ENCODE data around the gene GSTO1. TPM values are rescaled to one million over a fixed set of nuclear protein-coding genes. Genes with fewer than 3 reads are reported as not detected.

Gene GSTO1
- polyA plus RNA-seq, 1 donor from 2014 or later, result 3.5 TPM

- H3K36me3 ChIP-seq (ENCODE audit: insufficient read depth, low read length), result no peaks in the 10 kb centered on the region
- H3F3A ChIP-seq (ENCODE audit: insufficient read depth, low read length, poor library complexity, severe bottlenecking), result no peaks in the 10 kb centered on the region
- no peak overlapping the region for H3K27ac ChIP-seq (ENCODE audit: low read length)
- H3K4me3 ChIP-seq (ENCODE audit: low read length), result no peak overlapping the region
- no peaks in the 10 kb centered on the region for H4K20me1 ChIP-seq (ENCODE audit: insufficient read depth)
- H3K79me2 ChIP-seq (replicated peaks; ENCODE audit: insufficient read depth, low read length), result no peaks in the 10 kb centered on the region
- H2AFZ ChIP-seq (ENCODE audit: low read depth, low read length), result no peak overlapping the region
- peaks cover 33% of the 10 kb centered on the region for H3K27me3 ChIP-seq (ENCODE audit: insufficient read depth, low read depth, low read length)
- H3K9ac ChIP-seq (ENCODE audit: low read length), result no peak overlapping the region
- H3K4me2 ChIP-seq (ENCODE audit: low read length), result no peak overlapping the region
- H3K9me3 ChIP-seq (ENCODE audit: low read length), result no peaks in the 10 kb centered on the region
- no peaks in the 10 kb centered on the region for H3K9me2 ChIP-seq (ENCODE audit: insufficient read depth, low read length)
- TF ChIP-seq TAF1 (IDR thresholded peaks at IDR 0.05; ENCODE audit: low read depth) (no peak), MXI1 (conservative IDR thresholded peaks at IDR 0.05; ENCODE audit: poor library complexity, severe bottlenecking) (no peak), RAD21 (conservative IDR thresholded peaks at IDR 0.05) (no peak), POLR2AphosphoS5 (IDR thresholded peaks at IDR 0.05) (no peak)
- TF ChIP-seq, protein P1, sequence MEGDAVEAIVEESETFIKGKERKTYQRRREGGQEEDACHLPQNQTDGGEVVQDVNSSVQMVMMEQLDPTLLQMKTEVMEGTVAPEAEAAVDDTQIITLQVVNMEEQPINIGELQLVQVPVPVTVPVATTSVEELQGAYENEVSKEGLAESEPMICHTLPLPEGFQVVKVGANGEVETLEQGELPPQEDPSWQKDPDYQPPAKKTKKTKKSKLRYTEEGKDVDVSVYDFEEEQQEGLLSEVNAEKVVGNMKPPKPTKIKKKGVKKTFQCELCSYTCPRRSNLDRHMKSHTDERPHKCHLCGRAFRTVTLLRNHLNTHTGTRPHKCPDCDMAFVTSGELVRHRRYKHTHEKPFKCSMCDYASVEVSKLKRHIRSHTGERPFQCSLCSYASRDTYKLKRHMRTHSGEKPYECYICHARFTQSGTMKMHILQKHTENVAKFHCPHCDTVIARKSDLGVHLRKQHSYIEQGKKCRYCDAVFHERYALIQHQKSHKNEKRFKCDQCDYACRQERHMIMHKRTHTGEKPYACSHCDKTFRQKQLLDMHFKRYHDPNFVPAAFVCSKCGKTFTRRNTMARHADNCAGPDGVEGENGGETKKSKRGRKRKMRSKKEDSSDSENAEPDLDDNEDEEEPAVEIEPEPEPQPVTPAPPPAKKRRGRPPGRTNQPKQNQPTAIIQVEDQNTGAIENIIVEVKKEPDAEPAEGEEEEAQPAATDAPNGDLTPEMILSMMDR (IDR thresholded peaks at IDR 0.05; ENCODE audit: poor library complexity, severe bottlenecking), result no peak
These were observed 2.5 kb downstream of the GSTO1 start for GRCh38 chr10:104257235-104257634.

DNA sequence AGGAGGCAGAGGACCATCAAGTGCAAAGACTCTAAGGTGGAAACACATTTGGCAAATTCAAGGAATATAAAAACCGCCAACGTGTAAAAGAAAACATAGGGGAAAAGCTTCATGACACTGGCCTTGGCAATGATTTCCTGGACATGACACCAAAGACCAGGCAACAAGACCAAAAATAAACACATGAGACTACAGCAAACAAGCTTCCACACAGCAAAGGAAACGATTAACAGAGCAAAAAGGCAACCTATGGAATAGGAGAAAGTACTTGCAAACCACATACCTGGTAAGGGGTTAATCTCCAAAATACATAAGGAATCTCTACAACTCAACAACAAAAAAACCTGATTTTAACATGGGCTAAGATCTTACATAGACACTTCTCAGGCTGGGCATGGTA is 3.5 kb downstream of the GSTO1 start:
- H3K36me3 ChIP-seq (ENCODE audit: insufficient read depth, low read length), result no peaks in the 10 kb centered on the region
- H4K20me1 ChIP-seq (ENCODE audit: insufficient read depth), result no peaks in the 10 kb centered on the region
- no peaks in the 10 kb centered on the region for H3K79me2 ChIP-seq (replicated peaks; ENCODE audit: insufficient read depth, low read length)
- H3K9me2 ChIP-seq (ENCODE audit: insufficient read depth, low read length), result no peaks in the 10 kb centered on the region
- no peak for TF ChIP-seq EP300 (conservative IDR thresholded peaks at IDR 0.05; ENCODE audit: poor library complexity, severe bottlenecking)
- TF ChIP-seq, protein P1 (IDR thresholded peaks at IDR 0.05; ENCODE audit: poor library complexity, severe bottlenecking), result no peak
- TF ChIP-seq SMC3 (conservative IDR thresholded peaks at IDR 0.05; ENCODE audit: poor library complexity), result no peak
- TF ChIP-seq RAD21 (conservative IDR thresholded peaks at IDR 0.05), result no peak
- TF ChIP-seq POLR2AphosphoS5 (IDR thresholded peaks at IDR 0.05), result no peak
- no peaks in the 10 kb centered on the region for H3K9me3 ChIP-seq (ENCODE audit: low read length)
- no peak overlapping the region for H3K27ac ChIP-seq (ENCODE audit: low read length)
- H3K4me2 ChIP-seq (ENCODE audit: low read length), result no peak overlapping the region
- no peaks in the 10 kb centered on the region for H3F3A ChIP-seq (ENCODE audit: insufficient read depth, low read length, poor library complexity, severe bottlenecking)
- peaks cover 30% of the 10 kb centered on the region for H3K27me3 ChIP-seq (ENCODE audit: insufficient read depth, low read depth, low read length)
- no peak overlapping the region for H3K9ac ChIP-seq (ENCODE audit: low read length)
- no peak overlapping the region for H2AFZ ChIP-seq (ENCODE audit: low read depth, low read length)
- H3K4me3 ChIP-seq (ENCODE audit: low read length), result no peak overlapping the region

DNA sequence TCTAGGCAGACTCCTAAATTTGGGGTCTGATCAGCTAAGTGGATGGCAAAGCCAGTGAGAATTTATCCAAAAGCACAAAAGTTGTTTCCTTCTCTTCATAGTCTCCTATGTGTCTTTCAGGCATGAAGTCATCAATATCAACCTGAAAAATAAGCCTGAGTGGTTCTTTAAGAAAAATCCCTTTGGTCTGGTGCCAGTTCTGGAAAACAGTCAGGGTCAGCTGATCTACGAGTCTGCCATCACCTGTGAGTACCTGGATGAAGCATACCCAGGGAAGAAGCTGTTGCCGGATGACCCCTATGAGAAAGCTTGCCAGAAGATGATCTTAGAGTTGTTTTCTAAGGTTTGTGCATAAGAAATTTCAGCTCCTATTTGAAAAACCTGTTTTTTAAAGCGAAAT is 4.8 kb downstream of the GSTO1 start:
- Histone ChIP-seq H3K4me2 (ENCODE audit: low read length) (no peak overlapping the region), H3K79me2 (replicated peaks; ENCODE audit: insufficient read depth, low read length) (no peaks in the 10 kb centered on the region), H3K36me3 (ENCODE audit: insufficient read depth, low read length) (no peaks in the 10 kb centered on the region), H2AFZ (ENCODE audit: low read depth, low read length) (no peak overlapping the region), H3K9ac (ENCODE audit: low read length) (no peak overlapping the region), H3K4me3 (ENCODE audit: low read length) (no peak overlapping the region), H4K20me1 (ENCODE audit: insufficient read depth) (no peaks in the 10 kb centered on the region), H3K9me2 (ENCODE audit: insufficient read depth, low read length) (no peaks in the 10 kb centered on the region), H3F3A (ENCODE audit: insufficient read depth, low read length, poor library complexity, severe bottlenecking) (no peaks in the 10 kb centered on the region), H3K9me3 (ENCODE audit: low read length) (no peaks in the 10 kb centered on the region), H3K27ac (ENCODE audit: low read length) (no peak overlapping the region), H3K27me3 (ENCODE audit: insufficient read depth, low read depth, low read length) (peaks cover 19% of the 10 kb centered on the region)
- TF ChIP-seq EZH2 (IDR thresholded peaks at IDR 0.05; ENCODE audit: borderline replicate concordance, insufficient read depth, low read length, poor library complexity, severe bottlenecking), result no peak
- TF ChIP-seq, protein P1 (IDR thresholded peaks at IDR 0.05; ENCODE audit: poor library complexity, severe bottlenecking), result no peak
- no peak for TF ChIP-seq REST (IDR thresholded peaks at IDR 0.05; ENCODE audit: borderline replicate concordance)
- TF ChIP-seq MXI1 (conservative IDR thresholded peaks at IDR 0.05; ENCODE audit: poor library complexity, severe bottlenecking), result no peak
- TF ChIP-seq POLR2AphosphoS5 (IDR thresholded peaks at IDR 0.05), result no peak

Data from neural cell (in vitro differentiated cells).